Liver (tissue), 3 donors: ENCODE results near the gene GRAMD1C.

Experiments
- EGR1 ChIP-seq, 2 donors: IDR thresholded peaks; 2 replicates each; pipeline ENCODE4 v1.6.1; 2016 to 2018; ENCODE audit warnings: antibody characterized with exemption in 2 of 2, low read depth in 2 of 2
- GABPA ChIP-seq, 2 donors: IDR thresholded peaks in 1 of 2; conservative IDR thresholded peaks in 1 of 2; 2 replicates each; pipeline ENCODE4 v1.6.1; 2016; ENCODE audit warnings: antibody characterized with exemption in 2 of 2, mild to moderate bottlenecking in 1 of 2, moderate library complexity in 1 of 2
- JUND ChIP-seq, 2 donors: IDR thresholded peaks; 2 replicates each; pipeline ENCODE4 v1.6.1; 2016; ENCODE audit warnings: antibody characterized with exemption in 2 of 2
- NR2F2 ChIP-seq: IDR thresholded peaks from 2 replicates; pipeline ENCODE4 v1.6.1; 2016; ENCODE audit warnings: antibody characterized with exemption
- RAD21 ChIP-seq, 2 donors: IDR thresholded peaks; 2 replicates each; pipeline ENCODE4 v1.6.1; 2016; ENCODE audit warnings: antibody characterized with exemption in 2 of 2, mild to moderate bottlenecking in 2 of 2
- RXRA ChIP-seq, 2 donors: IDR thresholded peaks; 2 replicates each; pipeline ENCODE4 v1.6.1; 2017 to 2018; ENCODE audit warnings: antibody characterized with exemption in 2 of 2, mild to moderate bottlenecking in 1 of 2
- SP1 ChIP-seq: IDR thresholded peaks from 2 replicates; pipeline ENCODE4 v1.6.1; 2018; ENCODE audit warnings: antibody characterized with exemption, mild to moderate bottlenecking
- TAF1 ChIP-seq: conservative IDR thresholded peaks from 2 replicates; pipeline ENCODE4 v1.6.1; 2016; ENCODE audit warnings: antibody characterized with exemption, mild to moderate bottlenecking
- YY1 ChIP-seq: IDR thresholded peaks from 2 replicates; pipeline ENCODE4 v1.6.1; 2016; ENCODE audit warnings: antibody characterized with exemption, mild to moderate bottlenecking
- TF ChIP-seq, protein P1 (sequence below): fragments of 150-350 bp; IDR thresholded peaks from 2 replicates; pipeline ENCODE4 v1.5.1; 2017; ENCODE audit warnings: improper control_type of control experiment, low read depth, low read length; ENCODE audit not compliant: missing input control
- TF ChIP-seq, protein P2 (sequence below): IDR thresholded peaks from 2 replicates; pipeline ENCODE4 v1.6.1; 2016; ENCODE audit warnings: antibody characterized with exemption
- TF ChIP-seq, protein P3 (sequence below): IDR thresholded peaks from 2 replicates; pipeline ENCODE4 v1.6.1; 2016; ENCODE audit warnings: antibody characterized with exemption, mild to moderate bottlenecking
- TF ChIP-seq, protein P4 (sequence below): IDR thresholded peaks from 2 replicates; pipeline ENCODE4 v1.6.1; 2016; ENCODE audit warnings: antibody characterized with exemption
- TF ChIP-seq, protein P5 (sequence below): IDR thresholded peaks from 2 replicates; pipeline ENCODE4 v1.6.1; 2016; ENCODE audit warnings: antibody characterized with exemption
- donor health status: healthy.
- donor health status: healthy.

DNA sequence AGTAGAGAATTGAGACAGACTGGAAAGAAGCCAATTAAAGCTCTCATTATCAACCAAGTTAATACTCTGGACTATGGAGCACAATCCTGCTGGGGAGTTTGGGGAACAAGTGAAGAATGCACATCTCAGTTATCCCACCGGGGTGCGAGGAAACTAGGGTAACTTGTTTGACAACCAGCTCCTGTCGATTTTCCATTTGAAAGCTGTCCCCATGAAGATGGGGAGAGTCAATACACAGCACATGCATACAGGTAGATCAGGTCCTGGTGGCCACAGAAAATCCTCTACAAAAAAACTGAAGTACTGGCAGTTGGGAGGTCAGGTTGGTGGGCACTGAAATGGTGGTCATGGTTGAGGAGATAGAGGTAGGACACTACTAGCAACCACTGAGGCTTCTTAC is 25.7 kb upstream of the GRAMD1C start:
- no peak for TF ChIP-seq GABPA (IDR thresholded peaks at IDR 0.05 in 1 of 2, conservative IDR thresholded peaks at IDR 0.05 in 1 of 2)
- TF ChIP-seq, protein P1, sequence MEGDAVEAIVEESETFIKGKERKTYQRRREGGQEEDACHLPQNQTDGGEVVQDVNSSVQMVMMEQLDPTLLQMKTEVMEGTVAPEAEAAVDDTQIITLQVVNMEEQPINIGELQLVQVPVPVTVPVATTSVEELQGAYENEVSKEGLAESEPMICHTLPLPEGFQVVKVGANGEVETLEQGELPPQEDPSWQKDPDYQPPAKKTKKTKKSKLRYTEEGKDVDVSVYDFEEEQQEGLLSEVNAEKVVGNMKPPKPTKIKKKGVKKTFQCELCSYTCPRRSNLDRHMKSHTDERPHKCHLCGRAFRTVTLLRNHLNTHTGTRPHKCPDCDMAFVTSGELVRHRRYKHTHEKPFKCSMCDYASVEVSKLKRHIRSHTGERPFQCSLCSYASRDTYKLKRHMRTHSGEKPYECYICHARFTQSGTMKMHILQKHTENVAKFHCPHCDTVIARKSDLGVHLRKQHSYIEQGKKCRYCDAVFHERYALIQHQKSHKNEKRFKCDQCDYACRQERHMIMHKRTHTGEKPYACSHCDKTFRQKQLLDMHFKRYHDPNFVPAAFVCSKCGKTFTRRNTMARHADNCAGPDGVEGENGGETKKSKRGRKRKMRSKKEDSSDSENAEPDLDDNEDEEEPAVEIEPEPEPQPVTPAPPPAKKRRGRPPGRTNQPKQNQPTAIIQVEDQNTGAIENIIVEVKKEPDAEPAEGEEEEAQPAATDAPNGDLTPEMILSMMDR: no peak
- no peak for TF ChIP-seq SP1
- TF ChIP-seq, protein P2, sequence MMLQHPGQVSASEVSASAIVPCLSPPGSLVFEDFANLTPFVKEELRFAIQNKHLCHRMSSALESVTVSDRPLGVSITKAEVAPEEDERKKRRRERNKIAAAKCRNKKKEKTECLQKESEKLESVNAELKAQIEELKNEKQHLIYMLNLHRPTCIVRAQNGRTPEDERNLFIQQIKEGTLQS: no peak
- TF ChIP-seq TAF1: no peak
- TF ChIP-seq RXRA (IDR thresholded peaks at IDR 0.05): no peak
- TF ChIP-seq YY1: no peak
- TF ChIP-seq, protein P3, sequence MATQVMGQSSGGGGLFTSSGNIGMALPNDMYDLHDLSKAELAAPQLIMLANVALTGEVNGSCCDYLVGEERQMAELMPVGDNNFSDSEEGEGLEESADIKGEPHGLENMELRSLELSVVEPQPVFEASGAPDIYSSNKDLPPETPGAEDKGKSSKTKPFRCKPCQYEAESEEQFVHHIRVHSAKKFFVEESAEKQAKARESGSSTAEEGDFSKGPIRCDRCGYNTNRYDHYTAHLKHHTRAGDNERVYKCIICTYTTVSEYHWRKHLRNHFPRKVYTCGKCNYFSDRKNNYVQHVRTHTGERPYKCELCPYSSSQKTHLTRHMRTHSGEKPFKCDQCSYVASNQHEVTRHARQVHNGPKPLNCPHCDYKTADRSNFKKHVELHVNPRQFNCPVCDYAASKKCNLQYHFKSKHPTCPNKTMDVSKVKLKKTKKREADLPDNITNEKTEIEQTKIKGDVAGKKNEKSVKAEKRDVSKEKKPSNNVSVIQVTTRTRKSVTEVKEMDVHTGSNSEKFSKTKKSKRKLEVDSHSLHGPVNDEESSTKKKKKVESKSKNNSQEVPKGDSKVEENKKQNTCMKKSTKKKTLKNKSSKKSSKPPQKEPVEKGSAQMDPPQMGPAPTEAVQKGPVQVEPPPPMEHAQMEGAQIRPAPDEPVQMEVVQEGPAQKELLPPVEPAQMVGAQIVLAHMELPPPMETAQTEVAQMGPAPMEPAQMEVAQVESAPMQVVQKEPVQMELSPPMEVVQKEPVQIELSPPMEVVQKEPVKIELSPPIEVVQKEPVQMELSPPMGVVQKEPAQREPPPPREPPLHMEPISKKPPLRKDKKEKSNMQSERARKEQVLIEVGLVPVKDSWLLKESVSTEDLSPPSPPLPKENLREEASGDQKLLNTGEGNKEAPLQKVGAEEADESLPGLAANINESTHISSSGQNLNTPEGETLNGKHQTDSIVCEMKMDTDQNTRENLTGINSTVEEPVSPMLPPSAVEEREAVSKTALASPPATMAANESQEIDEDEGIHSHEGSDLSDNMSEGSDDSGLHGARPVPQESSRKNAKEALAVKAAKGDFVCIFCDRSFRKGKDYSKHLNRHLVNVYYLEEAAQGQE: no peak
- TF ChIP-seq, protein P4, sequence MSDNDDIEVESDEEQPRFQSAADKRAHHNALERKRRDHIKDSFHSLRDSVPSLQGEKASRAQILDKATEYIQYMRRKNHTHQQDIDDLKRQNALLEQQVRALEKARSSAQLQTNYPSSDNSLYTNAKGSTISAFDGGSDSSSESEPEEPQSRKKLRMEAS: no peak
- no peak for TF ChIP-seq RAD21 (IDR thresholded peaks at IDR 0.05)
- TF ChIP-seq JUND (IDR thresholded peaks at IDR 0.05): no peak
- TF ChIP-seq EGR1 (IDR thresholded peaks at IDR 0.05; ENCODE audit: low read depth in 2 of 2): no peak
- TF ChIP-seq, protein P5, sequence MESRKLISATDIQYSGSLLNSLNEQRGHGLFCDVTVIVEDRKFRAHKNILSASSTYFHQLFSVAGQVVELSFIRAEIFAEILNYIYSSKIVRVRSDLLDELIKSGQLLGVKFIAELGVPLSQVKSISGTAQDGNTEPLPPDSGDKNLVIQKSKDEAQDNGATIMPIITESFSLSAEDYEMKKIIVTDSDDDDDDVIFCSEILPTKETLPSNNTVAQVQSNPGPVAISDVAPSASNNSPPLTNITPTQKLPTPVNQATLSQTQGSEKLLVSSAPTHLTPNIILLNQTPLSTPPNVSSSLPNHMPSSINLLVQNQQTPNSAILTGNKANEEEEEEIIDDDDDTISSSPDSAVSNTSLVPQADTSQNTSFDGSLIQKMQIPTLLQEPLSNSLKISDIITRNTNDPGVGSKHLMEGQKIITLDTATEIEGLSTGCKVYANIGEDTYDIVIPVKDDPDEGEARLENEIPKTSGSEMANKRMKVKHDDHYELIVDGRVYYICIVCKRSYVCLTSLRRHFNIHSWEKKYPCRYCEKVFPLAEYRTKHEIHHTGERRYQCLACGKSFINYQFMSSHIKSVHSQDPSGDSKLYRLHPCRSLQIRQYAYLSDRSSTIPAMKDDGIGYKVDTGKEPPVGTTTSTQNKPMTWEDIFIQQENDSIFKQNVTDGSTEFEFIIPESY: no peak
- no peak for TF ChIP-seq NR2F2
